Spinal cord (tissue), 10 donors: ENCODE measurements around the gene PHF2. TPM values are rescaled to one million over a fixed set of nuclear protein-coding genes. Genes with fewer than 3 reads are reported as not detected.

ENCODE experiments used
- DNase-seq, 6 donors: peaks; one replicate each; pipeline versions ENCODE4 v3.0.0 to v3.0.0-alpha.2; 2013 to 2015; ENCODE audit warnings: low spot score in 6 of 6, low read depth in 4 of 6
- H3K27ac ChIP-seq: one replicate; pipeline ENCODE4 v1.5.1; 2013; ENCODE audit warnings: low read depth, low read length, control low read depth
- H3K27me3 ChIP-seq: one replicate; pipeline ENCODE4 v1.6.1; 2013; ENCODE audit warnings: low read length; ENCODE audit not compliant: control insufficient read depth, insufficient read depth
- H3K36me3 ChIP-seq: one replicate; pipeline ENCODE4 v1.6.1; 2013; ENCODE audit warnings: low read length; ENCODE audit not compliant: control insufficient read depth, insufficient read depth
- H3K4me1 ChIP-seq: one replicate; pipeline ENCODE4 v1.6.1; 2013; ENCODE audit warnings: low read length; ENCODE audit not compliant: control insufficient read depth, insufficient read depth
- H3K4me3 ChIP-seq: one replicate; pipeline ENCODE4 v1.5.1; 2013; ENCODE audit warnings: low read depth, low read length, control low read depth
- H3K9me3 ChIP-seq: one replicate; pipeline ENCODE4 v1.6.1; 2013; ENCODE audit warnings: low read length; ENCODE audit not compliant: control insufficient read depth, insufficient read depth
- WGBS: methylation state at CpG from one replicate; pipeline ENCODE4 v1.1.5; 2013; ENCODE audit warnings: missing lambda C conversion rate; ENCODE audit not compliant: insufficient coverage; 5-methylcytosine and 5-hydroxymethylcytosine counted together
- polyA plus RNA-seq, 2 donors: library from polyadenylated mRNA; unstranded; fragments of 120-200 nt; gene quantifications; one replicate each; pipeline ENCODE4 v1.2.1, GENCODE V29; 2013; ENCODE audit not compliant: insufficient read length in 2 of 2
- total RNA-seq, 2 donors: library from RNA; depleted of rRNA in 1 of 2; stranded (reverse); fragments of 120-200 nt in 1 of 2; fragments of >200 nt in 1 of 2; gene quantifications; one replicate each; pipeline versions ENCODE4 v1.2.3 to v1.2.4, GENCODE V29; 2013 to 2014
- donor health status: healthy.

Gene PHF2
- total and polyA plus RNA-seq, 4 donors: 23.3 to 61.1 (median 43.4) TPM

- no peak overlapping the region for H3K4me3 ChIP-seq
- WGBS: 75% methylated on average over 14 of the region's 16 CpGs
- H3K27me3 ChIP-seq: no peaks in the 10 kb centered on the region
- H3K27ac ChIP-seq: no peak overlapping the region
- peaks cover 10% of the 10 kb centered on the region for H3K4me1 ChIP-seq
- peaks cover 49% of the 10 kb centered on the region for H3K36me3 ChIP-seq
- H3K9me3 ChIP-seq: no peaks in the 10 kb centered on the region
- DNase-seq: no peak
These were observed 104.3 kb downstream of the PHF2 start for GRCh38 chr9:93680443-93681268.

DNA sequence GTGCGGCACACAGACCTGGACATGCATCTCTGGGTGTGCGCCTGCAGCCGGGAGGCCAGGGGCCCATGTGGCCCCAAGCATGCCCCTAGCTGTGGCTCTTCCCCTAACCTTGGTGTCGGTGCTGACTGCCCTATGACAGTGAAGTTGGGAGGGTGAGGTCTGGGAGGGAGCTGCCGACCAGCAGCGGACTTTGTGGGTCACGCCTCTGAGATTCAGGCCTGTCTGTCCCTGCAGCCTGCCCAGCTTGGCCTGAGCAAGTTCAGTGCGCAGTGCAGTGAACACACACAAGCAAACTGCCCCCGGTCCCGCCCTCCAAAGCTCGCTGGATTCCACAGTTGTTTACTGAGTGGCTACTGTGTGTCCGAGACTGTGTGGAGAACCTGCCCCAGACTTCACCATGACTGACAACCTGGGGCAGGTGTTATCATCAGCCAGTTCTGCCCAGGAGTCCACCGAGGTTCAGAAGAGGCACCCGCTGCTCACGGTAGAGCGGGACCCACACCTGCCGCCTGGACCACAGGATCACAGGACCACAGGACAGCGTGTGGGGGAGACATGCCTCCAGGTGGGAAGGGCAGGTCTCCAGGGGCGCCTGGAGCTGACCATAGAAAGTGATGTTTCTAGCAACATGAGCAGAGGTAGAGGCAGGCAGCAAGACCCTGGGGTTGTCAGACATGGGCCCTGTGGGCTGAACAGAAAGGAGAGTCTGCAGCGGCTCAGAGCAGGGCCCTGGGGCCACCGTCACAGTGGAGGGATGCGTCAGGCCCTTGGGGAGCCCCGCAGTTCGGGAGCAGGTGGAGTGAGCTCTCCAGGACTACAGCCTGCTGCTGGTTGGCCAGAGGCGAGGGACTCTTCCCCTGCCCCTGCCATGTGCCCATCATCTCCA is 105.1 kb downstream of the PHF2 start:
- WGBS: 78% methylated on average over 25 of the region's 25 CpGs
- Histone ChIP-seq H3K4me3 (no peak overlapping the region), H3K4me1 (peaks cover 10% of the 10 kb centered on the region), H3K27ac (no peak overlapping the region), H3K27me3 (no peaks in the 10 kb centered on the region), H3K36me3 (peaks cover 40% of the 10 kb centered on the region), H3K9me3 (no peaks in the 10 kb centered on the region)
- no peak for DNase-seq

GRCh38 chr9:93682155-93682968 is 106.0 kb downstream of the PHF2 start:
- 45% methylated on average over 16 of the region's 19 CpGs for WGBS
- peak in 4 of 6 donors; percentile 9 to 75 (median 52) for DNase-seq

GRCh38 chr9:93683331-93684134 is 107.1 kb downstream of the PHF2 start:
- no peak overlapping the region for H3K27ac ChIP-seq
- H3K27me3 ChIP-seq: no peaks in the 10 kb centered on the region
- no peak for DNase-seq
- peaks cover under 1% of the 10 kb centered on the region for H3K9me3 ChIP-seq
- H3K4me3 ChIP-seq: no peak overlapping the region
- peaks cover 10% of the 10 kb centered on the region for H3K4me1 ChIP-seq
- H3K36me3 ChIP-seq: peaks cover 20% of the 10 kb centered on the region
- 94% methylated on average over 9 of the region's 10 CpGs for WGBS

More at GRCh38 chr9:93682155-93682968, 106.0 kb downstream of the PHF2 start:
- Histone ChIP-seq H3K9me3 (no peaks in the 10 kb centered on the region), H3K4me3 (no peak overlapping the region), H3K36me3 (peaks cover 31% of the 10 kb centered on the region), H3K27ac (no peak overlapping the region), H3K4me1 (peaks cover 10% of the 10 kb centered on the region), H3K27me3 (no peaks in the 10 kb centered on the region)

DNA sequence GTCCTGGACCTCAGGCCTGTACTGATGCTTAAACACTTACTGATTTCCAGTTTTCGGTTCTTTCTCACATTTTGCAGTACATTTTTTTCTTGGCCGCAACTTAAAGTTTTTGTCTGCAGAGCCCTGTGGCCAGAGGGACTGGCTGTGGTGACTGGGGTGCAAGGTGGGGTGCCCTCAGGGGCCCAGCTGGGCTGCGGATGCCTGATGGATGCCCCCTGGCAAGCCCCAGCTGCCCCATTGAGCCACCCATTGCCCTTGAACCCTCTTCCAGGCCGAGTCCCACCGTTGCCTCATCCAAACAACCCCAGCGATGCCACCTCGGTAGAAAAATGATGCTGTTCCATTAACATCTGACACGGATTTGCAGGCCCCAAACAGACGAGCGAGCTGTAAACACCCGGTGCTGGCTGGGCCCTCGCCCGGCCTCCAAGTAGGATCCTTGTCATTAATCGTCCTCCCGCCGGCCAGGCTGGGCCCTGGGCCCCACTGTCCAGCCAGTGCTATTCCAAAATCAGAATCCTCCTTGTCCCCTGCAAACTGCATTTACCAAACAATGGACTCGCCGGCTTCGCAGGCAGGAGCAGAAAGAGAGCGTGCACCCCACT is 107.9 kb downstream of the PHF2 start:
- no peaks in the 10 kb centered on the region for H3K27me3 ChIP-seq
- H3K4me1 ChIP-seq: peaks cover 10% of the 10 kb centered on the region
- peaks cover 4% of the 10 kb centered on the region for H3K9me3 ChIP-seq
- no peak overlapping the region for H3K4me3 ChIP-seq
- 76% methylated on average over 15 of the region's 20 CpGs for WGBS
- no peak for DNase-seq
- H3K27ac ChIP-seq: no peak overlapping the region
- peaks cover 20% of the 10 kb centered on the region for H3K36me3 ChIP-seq

DNA sequence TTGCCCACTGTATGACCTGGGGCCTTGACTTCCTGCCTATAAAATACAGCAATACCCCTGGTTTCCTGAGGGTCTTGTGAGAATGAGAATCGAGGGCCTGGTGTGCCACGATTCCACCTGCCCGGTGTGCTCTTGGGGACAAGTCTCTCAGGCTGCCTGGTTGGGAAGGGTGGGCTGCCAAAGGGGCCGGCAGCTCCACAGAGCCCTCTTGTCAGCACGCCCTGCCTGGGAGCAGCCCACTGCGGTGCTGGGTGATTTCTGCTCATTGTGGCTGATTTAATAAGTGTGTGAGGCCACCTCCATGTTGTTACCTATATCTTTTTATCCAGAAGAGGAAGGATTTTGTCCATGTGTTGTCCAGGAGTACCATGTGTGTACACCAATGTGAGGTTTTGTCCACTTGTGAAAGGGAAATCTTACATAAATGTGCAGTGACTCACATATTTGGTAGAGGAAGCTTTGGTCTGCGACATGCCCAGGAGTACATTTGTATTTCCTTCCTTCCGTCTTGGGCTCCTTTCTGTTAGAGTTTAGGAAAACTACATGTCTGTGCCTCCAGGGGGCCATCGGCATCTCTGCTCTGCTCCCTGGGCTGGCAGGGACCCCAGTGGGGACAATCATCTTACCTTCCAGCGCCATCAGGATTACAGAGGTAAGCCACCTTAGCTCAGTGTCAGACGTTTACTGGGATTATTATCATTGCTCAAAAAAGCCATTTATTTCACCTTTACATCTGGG is 108.6 kb downstream of the PHF2 start:
- H3K27me3 ChIP-seq: no peaks in the 10 kb centered on the region
- peak in 1 of 6 donors; percentile 17 for DNase-seq

GRCh38 chr9:93686127-93686879 is 109.9 kb downstream of the PHF2 start:
- peaks cover 10% of the 10 kb centered on the region for H3K4me1 ChIP-seq
- no peak overlapping the region for H3K4me3 ChIP-seq
- no peaks in the 10 kb centered on the region for H3K27me3 ChIP-seq
- no peak overlapping the region for H3K27ac ChIP-seq
- whole genome bisulfite sequencing: 91% methylated on average over 9 of the region's 9 CpGs
- H3K36me3 ChIP-seq: peaks cover under 1% of the 10 kb centered on the region
- no peak for DNase-seq
- peaks cover 18% of the 10 kb centered on the region for H3K9me3 ChIP-seq

More for the DNA sequence above, 108.6 kb downstream of the PHF2 start:
- Histone ChIP-seq H3K9me3 (peaks cover 8% of the 10 kb centered on the region), H3K4me1 (peaks cover 10% of the 10 kb centered on the region), H3K36me3 (peaks cover 14% of the 10 kb centered on the region), H3K4me3 (no peak overlapping the region), H3K27ac (no peak overlapping the region)
- 56% methylated on average over 5 of the region's 11 CpGs for WGBS

- Histone ChIP-seq H3K9me3 (peaks cover 18% of the 10 kb centered on the region), H3K27ac (no peak overlapping the region), H3K27me3 (no peaks in the 10 kb centered on the region), H3K36me3 (no peaks in the 10 kb centered on the region), H3K4me1 (peaks cover 9% of the 10 kb centered on the region), H3K4me3 (no peak overlapping the region)
- 96% methylated on average over 3 of the region's 3 CpGs for WGBS
- no peak for DNase-seq
These were observed 110.5 kb downstream of the PHF2 start for GRCh38 chr9:93686880-93687236.
